ENCODE results near the gene LRCH4.

The LRCH4 gene

GRCh38 chr7:100614308-100614861, 28.5 kb upstream of the LRCH4 start:
- no peak for DNase-seq (ENCODE audit: extremely low read depth, low read depth)
- TF ChIP-seq CTCF (IDR thresholded peaks at IDR 0.05; ENCODE audit: low read depth, low read length, missing control alignments) = no peak

GRCh38 chr7:100613412-100614175, 27.7 kb upstream of the LRCH4 start:
- H3K4me3 ChIP-seq (replicated peaks; ENCODE audit: low read depth, low read length) = peak overlapping the region; percentile 51; the same call in 1 of the 2 replicates
- TF ChIP-seq CTCF (IDR thresholded peaks at IDR 0.05; ENCODE audit: low read depth, low read length, missing control alignments) = no peak
- no peak for DNase-seq (ENCODE audit: extremely low read depth, low read depth)

More at GRCh38 chr7:100614308-100614861, 28.5 kb upstream of the LRCH4 start:
- H3K4me3 ChIP-seq (replicated peaks; ENCODE audit: low read depth, low read length) = no peak overlapping the region

GRCh38 chr7:100612730-100613390, 26.9 kb upstream of the LRCH4 start:
- no peak for TF ChIP-seq CTCF (IDR thresholded peaks at IDR 0.05; ENCODE audit: low read depth, low read length, missing control alignments)
- DNase-seq (ENCODE audit: extremely low read depth, low read depth) = no peak
- H3K4me3 ChIP-seq (replicated peaks; ENCODE audit: low read depth, low read length) = peak overlapping the region; percentile 51

GRCh38 chr7:100611983-100612729, 26.2 kb upstream of the LRCH4 start, which contains the start of gene MOSPD3:
TSS of gene MOSPD3 (plus strand) at chr7:100612540. CDS start at chr7:100612792, 252 bp downstream.
- no peak for TF ChIP-seq CTCF (IDR thresholded peaks at IDR 0.05; ENCODE audit: low read depth, low read length, missing control alignments)
- H3K4me3 ChIP-seq (replicated peaks; ENCODE audit: low read depth, low read length) = peak within 1 kb of the TSS; percentile 51
- DNase-seq (ENCODE audit: extremely low read depth, low read depth) = peak; percentile 99

GRCh38 chr7:100609958-100610357, 24.0 kb upstream of the LRCH4 start:
- no peak for DNase-seq (ENCODE audit: extremely low read depth, low read depth)
- no peak for TF ChIP-seq CTCF (IDR thresholded peaks at IDR 0.05; ENCODE audit: low read depth, low read length, missing control alignments)
- no peak overlapping the region for H3K4me3 ChIP-seq (replicated peaks; ENCODE audit: low read depth, low read length)

- DNase-seq (ENCODE audit: extremely low read depth, low read depth) = no peak
- H3K4me3 ChIP-seq (replicated peaks; ENCODE audit: low read depth, low read length) = no peak overlapping the region
- TF ChIP-seq CTCF (IDR thresholded peaks at IDR 0.05; ENCODE audit: low read depth, low read length, missing control alignments) = no peak
These were observed 21.2 kb upstream of the LRCH4 start for GRCh38 chr7:100607111-100607510.
